CD14-positive monocyte (primary cell): ENCODE results near the gene LBX2. TPM values are rescaled to one million over a fixed set of nuclear protein-coding genes. Genes with fewer than 3 reads are reported as not detected.

ENCODE experiments used
- DNase-seq, 3 donors: peaks; one replicate each; pipeline ENCODE4 v3.0.0-alpha.2; 2011 to 2022
- H2AFZ ChIP-seq: 2 replicates; pipeline ENCODE4 v1.6.0; 2012; ENCODE audit warnings: mild to moderate bottlenecking, low read depth, low read length, inconsistent platforms; ENCODE audit not compliant: insufficient read depth, poor library complexity, severe bottlenecking
- H3K27ac ChIP-seq, 2 donors: 1 replicate in 1 of 2; 2 replicates in 1 of 2; pipeline ENCODE4 v1.5.1; 2012 to 2013; ENCODE audit warnings: low read length in 2 of 2, control low read depth in 1 of 2, inconsistent platforms in 1 of 2, low read depth in 1 of 2, mild to moderate bottlenecking in 1 of 2
- H3K27me3 ChIP-seq, 2 donors: one replicate each; pipeline versions ENCODE4 v1.6.0 to v1.6.1; 2011 to 2013; ENCODE audit warnings: low read length in 2 of 2; ENCODE audit not compliant: control insufficient read depth in 2 of 2, insufficient read depth in 2 of 2
- H3K36me3 ChIP-seq, 2 donors: replicated peaks in 1 of 2; 1 replicate in 1 of 2; 2 replicates in 1 of 2; pipeline versions ENCODE4 v1.5.1 to v1.6.1; 2012 to 2013; ENCODE audit warnings: low read length in 2 of 2, control low read depth in 1 of 2, inconsistent platforms in 1 of 2, mild to moderate bottlenecking in 1 of 2; ENCODE audit not compliant: insufficient read depth in 2 of 2, control insufficient read depth in 1 of 2
- H3K4me1 ChIP-seq, 2 donors: 1 replicate in 1 of 2; 2 replicates in 1 of 2; pipeline versions ENCODE4 v1.5.1 to v1.6.1; 2012 to 2013; ENCODE audit warnings: low read length in 2 of 2, control low read depth in 1 of 2, inconsistent platforms in 1 of 2, mild to moderate bottlenecking in 1 of 2, moderate library complexity in 1 of 2; ENCODE audit not compliant: insufficient read depth in 2 of 2, control insufficient read depth in 1 of 2
- H3K4me2 ChIP-seq: replicated peaks from 2 replicates; pipeline ENCODE3; 2012; ENCODE audit warnings: low read length, moderate library complexity, mild to moderate bottlenecking; ENCODE audit not compliant: poor library complexity, severe bottlenecking; ENCODE audit errors: extremely low read depth
- H3K4me3 ChIP-seq, 3 experiments: fragments of 200-600 bp in 1 of 3; sonication (generic) in 1 of 3; replicated peaks in 1 of 3; 1 replicate in 2 of 3; 2 replicates in 1 of 3; pipeline ENCODE4 v1.5.1; 2011 to 2013; ENCODE audit warnings: low read length in 3 of 3, mild to moderate bottlenecking in 3 of 3, control low read depth in 2 of 3, low read depth in 2 of 3, inconsistent platforms in 1 of 3, moderate library complexity in 1 of 3
- H3K79me2 ChIP-seq: 2 replicates; pipeline ENCODE4 v1.6.0; 2012; ENCODE audit warnings: mild to moderate bottlenecking, control low read depth, inconsistent platforms, low read length, moderate library complexity; ENCODE audit not compliant: insufficient read depth
- H3K9ac ChIP-seq: 2 replicates; pipeline ENCODE4 v1.6.0; 2017; ENCODE audit warnings: low read length, mild to moderate bottlenecking; ENCODE audit not compliant: insufficient read depth, poor library complexity, severe bottlenecking
- H3K9me3 ChIP-seq, 2 donors: replicated peaks in 1 of 2; 1 replicate in 1 of 2; 2 replicates in 1 of 2; pipeline versions ENCODE4 v1.5.1 to v1.6.1; 2012 to 2013; ENCODE audit warnings: low read length in 2 of 2, control low read depth in 1 of 2; ENCODE audit not compliant: control insufficient read depth in 1 of 2, insufficient read depth in 1 of 2
- H4K20me1 ChIP-seq: 2 replicates; pipeline ENCODE4 v1.6.0; 2012; ENCODE audit warnings: mild to moderate bottlenecking, low read length, control low read depth, moderate library complexity; ENCODE audit not compliant: insufficient read depth
- H3K27ac Mint-ChIP-seq, 7 donors: one replicate each; pipeline ENCODE4 v1.8.0; 2020; ENCODE audit warnings: mild to moderate bottlenecking in 7 of 7, mixed read lengths in 7 of 7, moderate library complexity in 6 of 7, inconsistent platforms in 2 of 7
- H3K27me3 Mint-ChIP-seq, 3 donors: one replicate each; pipeline ENCODE4 v1.8.0; 2021 to 2022; ENCODE audit warnings: low read depth in 3 of 3, mild to moderate bottlenecking in 3 of 3, mixed read lengths in 3 of 3, moderate library complexity in 3 of 3, inconsistent platforms in 1 of 3
- H3K36me3 Mint-ChIP-seq, 2 donors: one replicate each; pipeline ENCODE4 v1.8.0; 2020; ENCODE audit warnings: mixed read lengths in 2 of 2, inconsistent platforms in 1 of 2, mild to moderate bottlenecking in 1 of 2
- H3K4me1 Mint-ChIP-seq: one replicate; pipeline ENCODE4 v1.8.0; 2020; ENCODE audit warnings: mild to moderate bottlenecking, mixed read lengths
- H3K4me3 Mint-ChIP-seq, 2 donors: one replicate each; pipeline ENCODE4 v1.8.0; 2020; ENCODE audit warnings: mild to moderate bottlenecking in 2 of 2, mixed read lengths in 2 of 2, moderate library complexity in 1 of 2
- H3K9me3 Mint-ChIP-seq, 7 donors: one replicate each; pipeline ENCODE4 v1.8.0; 2020 to 2022; ENCODE audit warnings: mixed read lengths in 7 of 7, mild to moderate bottlenecking in 6 of 7, moderate library complexity in 6 of 7, inconsistent platforms in 2 of 7
- CTCF ChIP-seq: fragments of 200-600 bp; IDR thresholded peaks from one replicate; pipeline ENCODE4 v1.8.0; 2022; ENCODE audit warnings: antibody characterized with exemption, mild to moderate bottlenecking
- WGBS: methylation state at CpG from one replicate; pipeline ENCODE4 v1.1.5; 2013; ENCODE audit warnings: missing lambda C conversion rate; ENCODE audit not compliant: insufficient coverage; 5-methylcytosine and 5-hydroxymethylcytosine counted together
- intact Hi-C, 2 donors: fragments of 100-400 bp; cut with micrococcal nuclease; formaldehyde crosslinking; loops; one replicate each; pipeline versions ENCODE4 v1.15.0 to v1.15.1; 2023
- polyA plus RNA-seq, 3 donors: library from polyadenylated mRNA; depleted of rRNA in 1 of 3; unstranded in 2 of 3; stranded (reverse) in 1 of 3; fragments of 300-500 nt in 2 of 3; fragments of >200 nt in 1 of 3; fragmentation: Illumina TruSeq in 2 of 3; gene quantifications; 1 replicate in 2 of 3; 2 replicates in 1 of 3; pipeline ENCODE4 v1.2.3, GENCODE V29; 2012 to 2021

The LBX2 gene
- polyA plus RNA-seq, 3 donors = 0.46 to 0.76 TPM; not detected in 1

GRCh38 chr2:74457129-74457548 lies 42.3 kb downstream of the LBX2 start:
- H3K79me2 ChIP-seq = peaks cover 21% of the 10 kb centered on the region
- peak overlapping the region; percentile 72 to 90 (median 80) for H3K4me3 ChIP-seq
- no peaks in the 10 kb centered on the region for H3K9me3 ChIP-seq
- Mint-ChIP-seq H3K27ac (peak overlapping the region; percentile 77 to 92 (median 87)), H3K4me1 (peaks cover 43% of the 10 kb centered on the region), H3K4me3 (peak overlapping the region; percentile 93 to 94), H3K9me3 (no peaks in the 10 kb centered on the region), H3K36me3 (peaks cover 16 to 24% of the 10 kb centered on the region in 2 donors), H3K27me3 (peaks cover 0 to 2% (median 0%) of the 10 kb centered on the region in 3 donors)
- H2AFZ ChIP-seq = peak overlapping the region; percentile 92
- peak in 1 of 3 donors; percentile 34 for DNase-seq
- H4K20me1 ChIP-seq = no peaks in the 10 kb centered on the region
- H3K36me3 ChIP-seq = peaks cover 11 to 12% of the 10 kb centered on the region in 2 donors
- intact Hi-C loops = loop anchor here (5.0 kb wide), 1 partner anchor 70 kb away; the partner anchor contains the start of genes AUP1 (in 2 of the 2), DQX1 (in 2 of the 2) and HTRA2 (in 2 of the 2)
- under 1% methylated on average over 25 of the region's 27 CpGs for WGBS
- peak overlapping the region; percentile 85 for H3K9ac ChIP-seq
- peak overlapping the region; percentile 100 for H3K4me2 ChIP-seq
- no peaks in the 10 kb centered on the region for H3K27me3 ChIP-seq
- peaks cover 35 to 41% of the 10 kb centered on the region in 2 donors for H3K4me1 ChIP-seq
- TF ChIP-seq CTCF = no peak
- H3K27ac ChIP-seq = peak overlapping the region; percentile 81 to 92

GRCh38 chr2:74454654-74455511 lies 44.5 kb downstream of the LBX2 start, which contains the start of gene INO80B:
Gene INO80B (plus strand): TSS chr2:74455087. CDS start chr2:74455117, 30 bp downstream.
- Mint-ChIP-seq H3K9me3 (no peaks in the 10 kb centered on the region), H3K36me3 (peaks cover 7 to 10% of the 10 kb centered on the region in 2 donors), H3K4me1 (peaks cover 41% of the 10 kb centered on the region), H3K4me3 (peak within 1 kb of the TSS; percentile 87 to 99), H3K27ac (peak within 1 kb of the TSS; percentile 85 to 96 (median 92)), H3K27me3 (peaks cover 0 to 5% (median 2%) of the 10 kb centered on the region in 3 donors)
- Histone ChIP-seq H3K79me2 (peaks cover 21% of the 10 kb centered on the region), H2AFZ (peak within 1 kb of the TSS; percentile 77), H3K36me3 (no peaks in the 10 kb centered on the region), H3K9ac (peak within 1 kb of the TSS; percentile 60), H3K27ac (peak within 1 kb of the TSS; percentile 1 to 78), H3K4me1 (peaks cover 35 to 40% of the 10 kb centered on the region in 2 donors), H3K27me3 (no peaks in the 10 kb centered on the region), H3K4me2 (peak within 1 kb of the TSS; percentile 91), H3K4me3 (peak within 1 kb of the TSS; percentile 41 to 82 (median 51)), H4K20me1 (no peaks in the 10 kb centered on the region), H3K9me3 (no peaks in the 10 kb centered on the region)
- 0% methylated on average over 34 of the region's 40 CpGs for WGBS
- intact Hi-C loops = loop anchor here (1.0 to 5.0 kb wide), 3 partner anchors 27 to 72 kb away; partner anchors contain the start of genes AUP1 (in 2 of the 2), CCDC142 (in 2 of the 2), DQX1 (in 2 of the 2) and HTRA2 (in 2 of the 2)
- peak; percentile 98 to 99 (median 99) for DNase-seq
- no peak for TF ChIP-seq CTCF
